Keratinocyte (primary cell): ENCODE measurements around the gene HOXC6.

Experiments
- CTCF ChIP-seq, 3 experiments: IDR thresholded peaks in 1 of 3; conservative IDR thresholded peaks in 1 of 3; optimal IDR thresholded peaks in 1 of 3; 2 replicates in 2 of 3; 3 replicates in 1 of 3; pipeline versions ENCODE3 to v1.5.1; 2011; ENCODE audit warnings: low read length in 3 of 3, mild to moderate bottlenecking in 3 of 3, moderate library complexity in 2 of 3, control low read depth in 1 of 3, inconsistent platforms in 1 of 3; ENCODE audit not compliant: insufficient read depth in 2 of 3; ENCODE audit errors: extremely low read depth in 1 of 3
- EZH2 ChIP-seq: IDR thresholded peaks from one replicate; pipeline ENCODE4 v1.6.1; 2012; ENCODE audit warnings: inconsistent platforms, mild to moderate bottlenecking, low read length, moderate library complexity

- TF ChIP-seq CTCF (optimal IDR thresholded peaks at IDR 0.05 in 1 of 3, IDR thresholded peaks at IDR 0.05 in 1 of 3, conservative IDR thresholded peaks at IDR 0.05 in 1 of 3; ENCODE audit: extremely low read depth in 1 of 3, insufficient read depth in 2 of 3, low read length in 3 of 3) (no peak), EZH2 (no peak)
Measured at GRCh38 chr12:54059668-54060067, 31.4 kb downstream of the HOXC6 start.
